PC-9 (cell line): ENCODE measurements around the gene MRPL32. TPM values are rescaled to one million over a fixed set of nuclear protein-coding genes. Genes with fewer than 3 reads are reported as not detected.

Experiments used
- BruUV-seq: library from RNA; stranded (reverse); fragments of 400-500 nt; replicated peaks from 2 replicates; lab custom pipeline; 2021; lab: Mats Ljungman, UMichigan
- CTCF ChIA-PET: fragments of 300-600 bp; sonication (Branson Sonifier 250); formaldehyde crosslinking; loops from one replicate; lab custom pipeline; 2022; ENCODE audit warnings: antibody characterized with exemption; lab: Charles Lee
- POLR2A ChIA-PET: fragments of 300-600 bp; sonication (Branson Sonifier 250); formaldehyde crosslinking; loops from one replicate; lab custom pipeline; 2022; ENCODE audit warnings: antibody characterized with exemption; ENCODE audit not compliant: unreplicated experiment; lab: Charles Lee
- DNase-seq, 2 experiments: peaks; one replicate each; pipeline versions ENCODE4 v3.0.0 to v3.0.0-alpha.2; 2015 to 2022; ENCODE audit warnings: mixed read lengths in 1 of 2
- H2AFZ ChIP-seq: fragments of 200-600 bp; sonication (generic); 2 replicates; pipeline ENCODE4 v1.8.1; 2017; ENCODE audit warnings: antibody characterized with exemption
- H3F3A ChIP-seq: fragments of 200-600 bp; sonication (generic); 2 replicates; pipeline ENCODE4 v1.8.1; 2017; ENCODE audit warnings: antibody characterized with exemption, mild to moderate bottlenecking, low read depth; ENCODE audit not compliant: insufficient read depth
- H3K27ac ChIP-seq: fragments of 200-600 bp; sonication (generic); 2 replicates; pipeline ENCODE4 v1.6.1; 2016; ENCODE audit warnings: mixed run types
- H3K27me3 ChIP-seq: fragments of 200-600 bp; sonication (generic); 2 replicates; pipeline ENCODE4 v1.6.1; 2016; ENCODE audit warnings: low read depth, mixed run types; ENCODE audit not compliant: insufficient read depth
- H3K36me3 ChIP-seq: fragments of 200-600 bp; sonication (generic); 2 replicates; pipeline ENCODE4 v1.6.1; 2016; ENCODE audit warnings: low read depth, mixed run types
- H3K4me1 ChIP-seq: fragments of 200-600 bp; sonication (generic); replicated peaks from 2 replicates; pipeline ENCODE4 v1.6.1; 2016; ENCODE audit warnings: mixed run types; ENCODE audit not compliant: insufficient read depth
- H3K4me2 ChIP-seq: fragments of 200-600 bp; sonication (generic); 2 replicates; pipeline ENCODE4 v1.6.1; 2017; ENCODE audit warnings: mixed run types
- H3K4me3 ChIP-seq: fragments of 200-600 bp; sonication (generic); 2 replicates; pipeline ENCODE4 v1.6.1; 2016; ENCODE audit warnings: mixed run types
- H3K79me2 ChIP-seq: fragments of 200-600 bp; sonication (generic); 2 replicates; pipeline ENCODE4 v1.6.1; 2017; ENCODE audit warnings: low read depth, mixed run types
- H3K9me2 ChIP-seq: fragments of 200-600 bp; sonication (generic); 2 replicates; pipeline ENCODE4 v1.8.1; 2017; ENCODE audit warnings: mild to moderate bottlenecking; ENCODE audit not compliant: insufficient read depth
- H3K9me3 ChIP-seq: fragments of 200-600 bp; sonication (generic); 2 replicates; pipeline ENCODE4 v1.8.1; 2016; ENCODE audit warnings: low read depth; ENCODE audit not compliant: insufficient read depth
- H4K20me1 ChIP-seq: fragments of 200-600 bp; sonication (generic); 2 replicates; pipeline ENCODE4 v1.8.1; 2017; ENCODE audit not compliant: insufficient read depth
- EZH2 ChIP-seq: fragments of 200-600 bp; sonication (generic); IDR thresholded peaks from 2 replicates; pipeline ENCODE4 v1.8.0; 2017; ENCODE audit warnings: antibody characterized with exemption, low read depth
- intact Hi-C: fragments of 100-400 bp; cut with micrococcal nuclease; formaldehyde crosslinking; loops from one replicate; pipeline ENCODE4 v1.10.0; 2022; ENCODE audit not compliant: unreplicated experiment
- total RNA-seq: library from RNA; stranded (reverse); gene quantifications from 2 replicates; pipeline ENCODE4 v1.2.3, GENCODE V29; 2021
- TF ChIP-seq, protein P1 (sequence below): fragments of 200-600 bp; sonication (generic); conservative IDR thresholded peaks from 2 replicates; pipeline ENCODE4 v1.6.1; 2017; ENCODE audit warnings: mixed run types, antibody characterized with exemption, mild to moderate bottlenecking, moderate library complexity

Gene MRPL32
- total RNA-seq, 1 experiment from 2014 or later: 50.6 TPM

DNA sequence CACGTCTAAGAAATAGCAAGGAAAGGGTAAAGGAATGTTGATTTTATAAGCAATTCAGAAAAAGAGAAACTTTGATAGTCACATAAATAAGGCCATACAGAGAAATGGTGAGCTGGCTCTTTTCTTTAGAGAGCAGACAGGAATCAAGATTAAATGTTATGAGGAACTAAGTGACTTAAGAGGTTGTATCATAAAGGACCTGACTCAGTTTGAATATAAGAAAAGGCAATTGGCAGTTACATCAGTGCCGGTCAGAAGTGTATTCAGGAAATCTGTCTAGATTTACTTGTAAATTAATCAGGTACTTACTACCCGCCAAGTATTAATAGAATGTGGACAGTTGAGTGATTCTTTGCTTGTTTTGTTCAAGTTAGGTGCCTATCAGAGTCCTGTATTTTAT, 2.1 kb downstream of the MRPL32 start:
- Histone ChIP-seq H3F3A (no peaks in the 10 kb centered on the region), H3K36me3 (peaks cover 20% of the 10 kb centered on the region), H3K9me2 (no peaks in the 10 kb centered on the region), H3K27me3 (no peaks in the 10 kb centered on the region), H3K27ac (no peak overlapping the region), H3K4me1 (peaks cover 23% of the 10 kb centered on the region), H3K9me3 (no peaks in the 10 kb centered on the region), H2AFZ (no peak overlapping the region), H3K79me2 (peaks cover 59% of the 10 kb centered on the region), H3K4me3 (no peak overlapping the region), H4K20me1 (peaks cover 16% of the 10 kb centered on the region), H3K4me2 (peak overlapping the region; percentile 10; the same call in 1 of the 2 replicates)
- CTCF ChIA-PET: interaction anchor here (0.6 kb wide), 1 partner anchor 18 kb away, joined by 4 read pairs; no protein-coding TSS in a partner anchor
- intact Hi-C loops: no loop called here
- POLR2A ChIA-PET: no interaction called here
- DNase-seq: no peak
- no TSS peak for BruUV-seq
- TF ChIP-seq, protein P1, sequence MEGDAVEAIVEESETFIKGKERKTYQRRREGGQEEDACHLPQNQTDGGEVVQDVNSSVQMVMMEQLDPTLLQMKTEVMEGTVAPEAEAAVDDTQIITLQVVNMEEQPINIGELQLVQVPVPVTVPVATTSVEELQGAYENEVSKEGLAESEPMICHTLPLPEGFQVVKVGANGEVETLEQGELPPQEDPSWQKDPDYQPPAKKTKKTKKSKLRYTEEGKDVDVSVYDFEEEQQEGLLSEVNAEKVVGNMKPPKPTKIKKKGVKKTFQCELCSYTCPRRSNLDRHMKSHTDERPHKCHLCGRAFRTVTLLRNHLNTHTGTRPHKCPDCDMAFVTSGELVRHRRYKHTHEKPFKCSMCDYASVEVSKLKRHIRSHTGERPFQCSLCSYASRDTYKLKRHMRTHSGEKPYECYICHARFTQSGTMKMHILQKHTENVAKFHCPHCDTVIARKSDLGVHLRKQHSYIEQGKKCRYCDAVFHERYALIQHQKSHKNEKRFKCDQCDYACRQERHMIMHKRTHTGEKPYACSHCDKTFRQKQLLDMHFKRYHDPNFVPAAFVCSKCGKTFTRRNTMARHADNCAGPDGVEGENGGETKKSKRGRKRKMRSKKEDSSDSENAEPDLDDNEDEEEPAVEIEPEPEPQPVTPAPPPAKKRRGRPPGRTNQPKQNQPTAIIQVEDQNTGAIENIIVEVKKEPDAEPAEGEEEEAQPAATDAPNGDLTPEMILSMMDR: no peak
- no peak for TF ChIP-seq EZH2

GRCh38 chr7:42935861-42936260, 3.7 kb downstream of the MRPL32 start:
- ChIA-PET POLR2A (no interaction called here), CTCF (interaction anchor here (0.6 kb wide), 1 partner anchor 858 kb away, joined by 3 read pairs; no protein-coding TSS in a partner anchor)
- peaks cover 22% of the 10 kb centered on the region for H3K36me3 ChIP-seq
- no peak for DNase-seq
- BruUV-seq: no TSS peak
- H3K9me3 ChIP-seq: no peaks in the 10 kb centered on the region
- H3F3A ChIP-seq: peaks cover 11% of the 10 kb centered on the region; the same call in 1 of the 2 replicates
- H3K4me1 ChIP-seq: peaks cover 7% of the 10 kb centered on the region
- intact Hi-C loops: no loop called here
- no peaks in the 10 kb centered on the region for H3K9me2 ChIP-seq
- peaks cover 2% of the 10 kb centered on the region; the same call in 1 of the 2 replicates for H4K20me1 ChIP-seq
- H3K27ac ChIP-seq: no peak overlapping the region
- H2AFZ ChIP-seq: no peak overlapping the region
- no peak overlapping the region for H3K4me2 ChIP-seq
- TF ChIP-seq, protein P1: no peak
- no peak for TF ChIP-seq EZH2
- peaks cover 43% of the 10 kb centered on the region for H3K79me2 ChIP-seq
- no peaks in the 10 kb centered on the region for H3K27me3 ChIP-seq
- no peak overlapping the region for H3K4me3 ChIP-seq

- Histone ChIP-seq H4K20me1 (no peaks in the 10 kb centered on the region), H3K27me3 (no peaks in the 10 kb centered on the region), H3K4me1 (no peaks in the 10 kb centered on the region), H3K27ac (no peak overlapping the region), H3K9me2 (no peaks in the 10 kb centered on the region), H3K4me3 (no peak overlapping the region), H3K36me3 (peaks cover 22% of the 10 kb centered on the region), H3K9me3 (no peaks in the 10 kb centered on the region), H3F3A (peaks cover 11% of the 10 kb centered on the region; the same call in 1 of the 2 replicates), H3K79me2 (peaks cover 11% of the 10 kb centered on the region; the same call in 1 of the 2 replicates), H3K4me2 (no peak overlapping the region), H2AFZ (no peak overlapping the region)
- intact Hi-C loops: loop anchor here (5.0 kb wide), 2 partner anchors 518 to 763 kb away; no protein-coding TSS in a partner anchor
- ChIA-PET POLR2A (interaction anchor here (0.7 kb wide), 1 partner anchor 1465 kb away, joined by 3 read pairs; no protein-coding TSS in a partner anchor), CTCF (interaction anchor here (0.6 kb wide), 2 partner anchors 515 to 642 kb away, joined by 3 read pairs; no protein-coding TSS in a partner anchor)
- no TSS peak for BruUV-seq
- no peak for DNase-seq
- TF ChIP-seq, protein P1: no peak
- no peak for TF ChIP-seq EZH2
Measured at GRCh38 chr7:42939457-42940240, 7.5 kb downstream of the MRPL32 start.
